Type B pancreatic cell (in vitro differentiated cells): ENCODE measurements around the gene CLASP2. TPM values are rescaled to one million over a fixed set of nuclear protein-coding genes. Genes with fewer than 3 reads are reported as not detected.

Experiments
- DNase-seq: peaks from one replicate; pipeline ENCODE4 v3.0.0; 2021; ENCODE audit warnings: mixed read lengths; ENCODE audit not compliant: unreplicated experiment; ENCODE audit errors: extremely low spot score
- H3K27ac Mint-ChIP-seq: 2 replicates; pipeline ENCODE4 v1.8.0; 2021; ENCODE audit warnings: mild to moderate bottlenecking, mixed read lengths
- H3K27me3 Mint-ChIP-seq: 2 replicates; pipeline ENCODE4 v1.8.0; 2021; ENCODE audit warnings: mixed read lengths
- H3K36me3 Mint-ChIP-seq: 2 replicates; pipeline ENCODE4 v1.8.0; 2021; ENCODE audit warnings: mixed read lengths
- H3K4me1 Mint-ChIP-seq: one replicate; pipeline ENCODE4 v1.8.0; 2021; ENCODE audit warnings: mixed read lengths; ENCODE audit not compliant: unreplicated experiment
- H3K4me3 Mint-ChIP-seq: 2 replicates; pipeline ENCODE4 v1.8.0; 2021; ENCODE audit warnings: mild to moderate bottlenecking, mixed read lengths
- H3K9me3 Mint-ChIP-seq: 2 replicates; pipeline ENCODE4 v1.8.0; 2021; ENCODE audit warnings: mixed read lengths
- total RNA-seq: library from RNA; stranded (reverse); gene quantifications from 2 replicates; pipeline ENCODE4 v1.2.1, GENCODE V29; 2021; ENCODE audit warnings: low replicate concordance
- TF ChIP-seq, protein P1 (sequence below): fragments of 200-600 bp; sonication (generic); conservative IDR thresholded peaks from 2 replicates; pipeline ENCODE4 v1.5.0; 2021; ENCODE audit warnings: antibody characterized with exemption, mild to moderate bottlenecking

Gene CLASP2
- total RNA-seq, 1 donor from 2014 or later, result 56.8 TPM

DNA sequence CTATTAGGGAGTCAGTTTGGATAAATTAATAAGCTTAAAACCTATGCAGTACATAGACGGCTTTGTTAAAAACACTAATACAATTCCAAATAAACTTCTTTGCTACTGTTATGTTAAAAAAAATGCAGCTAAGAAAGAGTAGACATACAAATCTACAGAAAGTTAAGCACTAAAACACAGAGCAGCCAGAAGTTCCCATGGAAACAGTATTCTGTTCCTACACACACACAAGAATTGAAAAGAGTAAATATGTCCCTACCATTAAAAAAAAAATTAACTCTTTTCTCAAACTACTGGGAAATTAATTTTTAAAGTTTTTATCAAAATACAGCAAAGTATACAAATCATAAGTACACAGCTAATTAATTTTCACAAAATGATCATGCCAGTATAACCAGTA is 71.6 kb downstream of the CLASP2 start:
- H3K27ac Mint-ChIP-seq, result no peak overlapping the region
- H3K4me1 Mint-ChIP-seq, result peaks cover 9% of the 10 kb centered on the region
- TF ChIP-seq, protein P1, sequence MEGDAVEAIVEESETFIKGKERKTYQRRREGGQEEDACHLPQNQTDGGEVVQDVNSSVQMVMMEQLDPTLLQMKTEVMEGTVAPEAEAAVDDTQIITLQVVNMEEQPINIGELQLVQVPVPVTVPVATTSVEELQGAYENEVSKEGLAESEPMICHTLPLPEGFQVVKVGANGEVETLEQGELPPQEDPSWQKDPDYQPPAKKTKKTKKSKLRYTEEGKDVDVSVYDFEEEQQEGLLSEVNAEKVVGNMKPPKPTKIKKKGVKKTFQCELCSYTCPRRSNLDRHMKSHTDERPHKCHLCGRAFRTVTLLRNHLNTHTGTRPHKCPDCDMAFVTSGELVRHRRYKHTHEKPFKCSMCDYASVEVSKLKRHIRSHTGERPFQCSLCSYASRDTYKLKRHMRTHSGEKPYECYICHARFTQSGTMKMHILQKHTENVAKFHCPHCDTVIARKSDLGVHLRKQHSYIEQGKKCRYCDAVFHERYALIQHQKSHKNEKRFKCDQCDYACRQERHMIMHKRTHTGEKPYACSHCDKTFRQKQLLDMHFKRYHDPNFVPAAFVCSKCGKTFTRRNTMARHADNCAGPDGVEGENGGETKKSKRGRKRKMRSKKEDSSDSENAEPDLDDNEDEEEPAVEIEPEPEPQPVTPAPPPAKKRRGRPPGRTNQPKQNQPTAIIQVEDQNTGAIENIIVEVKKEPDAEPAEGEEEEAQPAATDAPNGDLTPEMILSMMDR, result no peak
- no peak overlapping the region for H3K4me3 Mint-ChIP-seq
- H3K27me3 Mint-ChIP-seq, result no peaks in the 10 kb centered on the region
- no peaks in the 10 kb centered on the region for H3K9me3 Mint-ChIP-seq
- no peak for DNase-seq
- no peaks in the 10 kb centered on the region for H3K36me3 Mint-ChIP-seq

DNA sequence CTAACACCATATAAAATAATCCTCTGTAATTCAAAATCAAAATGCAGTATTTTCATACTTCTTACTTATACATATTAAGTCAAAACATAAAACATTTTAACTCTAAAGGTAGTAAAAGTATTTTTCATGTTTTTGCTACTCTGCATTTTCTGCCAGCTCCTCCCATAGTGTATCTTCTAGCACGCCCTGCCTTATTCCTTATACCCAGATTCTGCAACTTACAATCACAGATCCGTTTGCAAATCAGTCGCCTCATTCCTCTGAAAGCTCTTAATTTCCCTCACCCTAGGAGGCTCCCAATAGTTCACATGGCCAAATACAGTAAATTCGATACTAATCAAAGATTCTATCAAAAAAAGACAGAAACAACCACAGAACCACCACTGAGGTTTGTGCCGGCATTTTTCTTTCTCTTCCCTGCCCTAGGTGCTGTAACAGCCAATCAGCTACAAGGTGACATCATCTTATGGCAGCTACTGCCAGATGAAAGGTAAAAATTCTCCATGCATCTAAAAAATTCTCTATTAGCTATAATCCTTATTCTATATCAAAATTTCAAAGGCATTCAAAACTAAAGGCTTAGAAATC is 72.9 kb downstream of the CLASP2 start:
- Mint-ChIP-seq H3K27me3 (no peaks in the 10 kb centered on the region), H3K9me3 (no peaks in the 10 kb centered on the region), H3K36me3 (no peaks in the 10 kb centered on the region), H3K4me3 (peak overlapping the region; percentile 88), H3K4me1 (peaks cover 9% of the 10 kb centered on the region), H3K27ac (peak overlapping the region; percentile 85)
- TF ChIP-seq, protein P1, result no peak
- no peak for DNase-seq

DNA sequence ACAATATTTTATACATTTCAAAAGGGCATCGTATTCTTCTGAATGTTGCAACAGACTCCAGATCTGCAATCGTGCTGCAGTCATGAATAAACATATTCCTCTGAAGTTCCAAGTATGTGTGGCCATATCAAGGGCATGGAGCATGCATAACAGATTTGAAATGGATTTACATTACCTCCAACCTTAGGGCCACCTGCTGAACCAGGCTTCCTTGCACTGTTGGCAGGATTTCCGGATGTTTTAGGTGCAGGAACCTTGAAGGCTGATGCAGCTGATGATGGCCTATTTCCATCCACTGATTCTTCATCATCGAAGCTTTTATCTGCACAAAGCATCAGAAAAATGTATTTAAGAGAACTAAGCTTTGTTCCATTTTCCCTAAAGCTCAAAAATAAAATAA is 73.5 kb downstream of the CLASP2 start:
- Mint-ChIP-seq H3K27ac (no peak overlapping the region), H3K4me3 (no peak overlapping the region), H3K36me3 (no peaks in the 10 kb centered on the region), H3K27me3 (no peaks in the 10 kb centered on the region), H3K4me1 (peaks cover 9% of the 10 kb centered on the region), H3K9me3 (no peaks in the 10 kb centered on the region)
- TF ChIP-seq, protein P1, result no peak
- DNase-seq, result no peak

DNA sequence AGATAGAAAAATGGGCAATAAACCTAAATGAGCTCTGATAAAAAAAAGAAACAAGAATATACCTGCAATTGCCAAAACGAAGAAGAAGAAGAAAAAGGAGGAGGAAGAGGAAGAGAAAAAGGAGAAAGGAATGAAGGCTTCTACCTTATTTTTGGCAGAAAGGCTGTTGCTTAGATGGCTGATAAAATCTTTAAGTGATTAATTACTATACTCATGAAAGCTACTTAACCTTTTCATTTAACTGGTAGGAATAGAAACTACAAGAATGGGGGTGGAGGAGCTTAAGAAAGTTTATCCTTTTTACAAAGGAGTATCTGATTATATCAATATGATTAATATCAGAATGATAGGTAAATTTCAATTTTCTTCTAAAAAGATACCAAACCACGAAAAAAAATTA is 75.2 kb downstream of the CLASP2 start:
- no peaks in the 10 kb centered on the region for H3K36me3 Mint-ChIP-seq

DNA sequence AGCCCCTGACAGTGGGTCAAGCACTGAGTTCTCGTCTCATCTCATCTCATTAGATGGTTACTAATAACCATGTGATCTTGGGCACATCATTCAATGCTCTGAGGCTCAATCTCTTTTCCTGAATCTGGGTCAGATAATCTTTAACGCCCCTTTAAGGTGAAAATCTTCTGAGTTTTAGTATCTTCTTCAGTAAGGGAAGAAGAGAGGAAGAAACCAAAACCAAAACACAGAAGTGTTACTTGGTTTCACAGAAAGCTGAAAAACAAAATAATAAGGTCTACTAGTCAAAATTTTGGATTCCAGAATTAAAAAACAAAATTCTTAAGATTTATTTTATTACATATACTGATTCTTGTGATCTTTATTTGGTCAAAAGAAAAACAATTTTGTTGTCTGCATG is 78.2 kb downstream of the CLASP2 start:
- Mint-ChIP-seq H3K4me1 (no peaks in the 10 kb centered on the region), H3K9me3 (no peaks in the 10 kb centered on the region), H3K4me3 (no peak overlapping the region), H3K36me3 (no peaks in the 10 kb centered on the region), H3K27ac (no peak overlapping the region), H3K27me3 (no peaks in the 10 kb centered on the region)
- DNase-seq, result no peak
- TF ChIP-seq, protein P1, result no peak

More for the DNA sequence above, 75.2 kb downstream of the CLASP2 start:
- peaks cover 9% of the 10 kb centered on the region for H3K4me1 Mint-ChIP-seq
- DNase-seq, result no peak
- no peaks in the 10 kb centered on the region for H3K9me3 Mint-ChIP-seq
- no peak overlapping the region for H3K27ac Mint-ChIP-seq
- H3K4me3 Mint-ChIP-seq, result no peak overlapping the region
- TF ChIP-seq, protein P1, result no peak
- no peaks in the 10 kb centered on the region for H3K27me3 Mint-ChIP-seq

DNA sequence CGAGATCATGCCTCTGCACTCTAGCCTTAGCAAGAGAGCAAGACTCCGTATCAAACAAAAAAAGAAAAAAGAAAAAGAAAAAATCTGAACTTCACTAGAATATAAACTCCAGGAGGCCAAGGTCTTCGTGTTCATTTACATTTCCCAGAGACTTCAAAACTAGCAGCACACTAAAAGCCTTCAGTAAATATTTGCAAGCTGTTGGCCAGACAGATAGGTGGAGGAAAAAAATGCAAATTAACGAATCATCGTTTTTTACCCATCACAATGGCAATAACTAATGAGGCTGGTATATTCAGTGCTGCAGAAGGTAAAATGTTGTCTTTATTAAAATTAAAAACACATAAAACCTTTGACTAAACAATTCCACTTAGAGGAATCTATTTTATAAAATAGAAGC is 80.6 kb downstream of the CLASP2 start:
- H3K4me3 Mint-ChIP-seq, result no peak overlapping the region
- H3K36me3 Mint-ChIP-seq, result no peaks in the 10 kb centered on the region
- no peaks in the 10 kb centered on the region for H3K27me3 Mint-ChIP-seq

More for the DNA sequence above, 80.6 kb downstream of the CLASP2 start:
- no peaks in the 10 kb centered on the region for H3K4me1 Mint-ChIP-seq
- no peak overlapping the region for H3K27ac Mint-ChIP-seq
- TF ChIP-seq, protein P1, result no peak
- no peak for DNase-seq
- no peaks in the 10 kb centered on the region for H3K9me3 Mint-ChIP-seq
